ENCODE measurements around the gene DPM3. TPM values are rescaled to one million over a fixed set of nuclear protein-coding genes. Genes with fewer than 3 reads are reported as not detected.

Gene DPM3
- total and polyA plus RNA-seq, 9 of the 15 experiments (the other 6 are each of a cell fraction or from before 2014, with no cell fraction given) = 3.7 to 120 (median 36.4) TPM

- TF ChIP-seq ZBTB7A (IDR thresholded peaks at IDR 0.05; ENCODE audit: borderline replicate concordance, control insufficient read depth, low read depth, low read length) (peak; percentile 81), HCFC1 (IDR thresholded peaks at IDR 0.05; ENCODE audit: low read depth, low read length) (0 out of 2 replicates have a peak, but pooled peaks have one; percentile 34), DPF2 (IDR thresholded peaks at IDR 0.05) (peak; percentile 33; the same call in 1 of the 2 replicates), SLC30A9 (CRISPR knock-in tag; IDR thresholded peaks at IDR 0.05) (no peak), POLR2H (tag; IDR thresholded peaks at IDR 0.05; ENCODE audit: low read depth) (no peak), ESRRA (IDR thresholded peaks at IDR 0.05; ENCODE audit: borderline replicate concordance, low read depth) (peak; percentile 37; the same call in 1 of the 2 replicates), GABPB2 (CRISPR knock-in tag; conservative IDR thresholded peaks at IDR 0.05) (no peak), ZBTB17 (CRISPR knock-in tag; IDR thresholded peaks at IDR 0.05) (0 out of 2 replicates have a peak, but pooled peaks have one; percentile 43), PRPF4 (IDR thresholded peaks at IDR 0.05; ENCODE audit: insufficient read depth, low read depth, low read length, poor library complexity, severe bottlenecking) (no peak), STAG1 (CRISPR knock-in tag; IDR thresholded peaks at IDR 0.05; ENCODE audit: borderline replicate concordance) (peak; percentile 93), ATF3 (IDR thresholded peaks at IDR 0.05) (peak; percentile 45; the same call in 1 of the 2 replicates), ATF3 (CRISPR knock-in tag; conservative IDR thresholded peaks at IDR 0.05) (no peak), RCOR1 (IDR thresholded peaks at IDR 0.05; ENCODE audit: borderline replicate concordance in 1 of 2, low read depth in 2 of 2, low read length in 2 of 2) (peak in 1 of 2 experiments; percentile 88; a peak in 2 of 4 replicates), ATF7 (IDR thresholded peaks at IDR 0.05) (0 out of 2 replicates have a peak, but pooled peaks have one; percentile 35), HMGN3 (IDR thresholded peaks at IDR 0.05; ENCODE audit: borderline replicate concordance, extremely low read depth, insufficient read length, low read depth, low read length) (no peak), TARDBP (IDR thresholded peaks at IDR 0.05) (0 out of 2 replicates have a peak, but pooled peaks have one; percentile 38)
- TF ChIP-seq, protein P1, sequence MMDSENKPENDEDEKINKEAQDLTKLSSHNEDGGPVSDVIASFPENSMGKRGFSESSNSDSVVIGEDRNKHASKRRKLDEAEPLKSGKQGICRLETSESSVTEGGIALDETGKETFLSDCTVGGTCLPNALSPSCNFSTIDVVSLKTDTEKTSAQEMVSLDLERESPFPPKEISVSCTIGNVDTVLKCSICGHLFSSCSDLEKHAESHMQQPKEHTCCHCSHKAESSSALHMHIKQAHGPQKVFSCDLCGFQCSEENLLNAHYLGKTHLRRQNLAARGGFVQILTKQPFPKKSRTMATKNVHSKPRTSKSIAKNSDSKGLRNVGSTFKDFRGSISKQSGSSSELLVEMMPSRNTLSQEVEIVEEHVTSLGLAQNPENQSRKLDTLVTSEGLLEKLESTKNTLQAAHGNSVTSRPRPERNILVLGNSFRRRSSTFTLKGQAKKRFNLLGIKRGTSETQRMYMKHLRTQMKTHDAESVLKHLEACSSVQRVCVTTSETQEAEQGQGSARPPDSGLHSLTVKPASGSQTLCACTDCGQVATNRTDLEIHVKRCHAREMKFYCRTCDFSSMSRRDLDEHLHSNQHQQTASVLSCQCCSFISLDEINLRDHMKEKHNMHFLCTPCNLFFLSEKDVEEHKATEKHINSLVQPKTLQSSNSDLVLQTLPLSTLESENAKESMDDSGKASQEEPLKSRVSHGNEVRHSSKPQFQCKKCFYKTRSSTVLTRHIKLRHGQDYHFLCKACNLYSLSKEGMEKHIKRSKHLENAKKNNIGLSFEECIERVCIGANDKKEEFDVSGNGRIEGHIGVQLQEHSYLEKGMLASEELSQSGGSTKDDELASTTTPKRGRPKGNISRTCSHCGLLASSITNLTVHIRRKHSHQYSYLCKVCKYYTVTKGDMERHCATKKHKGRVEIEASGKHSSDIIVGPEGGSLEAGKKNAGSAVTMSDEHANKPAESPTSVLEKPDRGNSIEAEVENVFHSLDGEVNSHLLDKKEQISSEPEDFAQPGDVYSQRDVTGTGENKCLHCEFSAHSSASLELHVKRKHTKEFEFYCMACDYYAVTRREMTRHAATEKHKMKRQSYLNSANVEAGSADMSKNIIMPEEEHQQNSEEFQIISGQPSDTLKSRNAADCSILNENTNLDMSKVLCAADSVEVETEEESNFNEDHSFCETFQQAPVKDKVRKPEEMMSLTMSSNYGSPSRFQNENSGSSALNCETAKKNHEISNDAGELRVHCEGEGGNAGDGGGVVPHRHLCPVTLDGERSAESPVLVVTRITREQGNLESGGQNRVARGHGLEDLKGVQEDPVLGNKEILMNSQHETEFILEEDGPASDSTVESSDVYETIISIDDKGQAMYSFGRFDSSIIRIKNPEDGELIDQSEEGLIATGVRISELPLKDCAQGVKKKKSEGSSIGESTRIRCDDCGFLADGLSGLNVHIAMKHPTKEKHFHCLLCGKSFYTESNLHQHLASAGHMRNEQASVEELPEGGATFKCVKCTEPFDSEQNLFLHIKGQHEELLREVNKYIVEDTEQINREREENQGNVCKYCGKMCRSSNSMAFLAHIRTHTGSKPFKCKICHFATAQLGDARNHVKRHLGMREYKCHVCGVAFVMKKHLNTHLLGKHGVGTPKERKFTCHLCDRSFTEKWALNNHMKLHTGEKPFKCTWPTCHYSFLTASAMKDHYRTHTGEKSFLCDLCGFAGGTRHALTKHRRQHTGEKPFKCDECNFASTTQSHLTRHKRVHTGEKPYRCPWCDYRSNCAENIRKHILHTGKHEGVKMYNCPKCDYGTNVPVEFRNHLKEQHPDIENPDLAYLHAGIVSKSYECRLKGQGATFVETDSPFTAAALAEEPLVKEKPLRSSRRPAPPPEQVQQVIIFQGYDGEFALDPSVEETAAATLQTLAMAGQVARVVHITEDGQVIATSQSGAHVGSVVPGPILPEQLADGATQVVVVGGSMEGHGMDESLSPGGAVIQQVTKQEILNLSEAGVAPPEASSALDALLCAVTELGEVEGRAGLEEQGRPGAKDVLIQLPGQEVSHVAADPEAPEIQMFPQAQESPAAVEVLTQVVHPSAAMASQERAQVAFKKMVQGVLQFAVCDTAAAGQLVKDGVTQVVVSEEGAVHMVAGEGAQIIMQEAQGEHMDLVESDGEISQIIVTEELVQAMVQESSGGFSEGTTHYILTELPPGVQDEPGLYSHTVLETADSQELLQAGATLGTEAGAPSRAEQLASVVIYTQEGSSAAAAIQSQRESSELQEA (IDR thresholded peaks at IDR 0.05; ENCODE audit: low read depth) = no peak
Measured at GRCh38 chr1:155167166-155168104, 27.1 kb upstream of the DPM3 start (continued).

Measured in K562 (cell line).